ENCODE data around the gene S100A8.

Gene S100A8

DNA sequence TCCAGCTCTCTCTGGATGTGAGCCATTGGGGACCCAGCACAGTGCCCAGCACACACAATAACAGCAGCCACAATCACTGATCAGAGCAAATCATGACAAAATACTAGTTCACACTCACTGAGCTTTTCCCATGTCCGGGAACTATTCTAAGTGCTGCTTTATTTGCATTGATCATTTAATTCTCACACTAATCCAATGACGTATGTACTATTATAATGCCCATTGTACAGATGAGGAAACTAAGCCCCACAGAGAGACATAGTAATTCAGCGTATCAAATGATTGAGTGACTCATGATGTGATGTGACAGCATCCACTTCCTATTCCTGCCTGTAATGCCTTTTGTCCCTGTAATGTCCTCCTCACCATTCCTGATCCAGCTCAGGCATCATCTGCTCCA is 1.9 kb upstream of the S100A8 start:
- DNase-seq (ENCODE audit: low read depth, low spot score): no peak

DNA sequence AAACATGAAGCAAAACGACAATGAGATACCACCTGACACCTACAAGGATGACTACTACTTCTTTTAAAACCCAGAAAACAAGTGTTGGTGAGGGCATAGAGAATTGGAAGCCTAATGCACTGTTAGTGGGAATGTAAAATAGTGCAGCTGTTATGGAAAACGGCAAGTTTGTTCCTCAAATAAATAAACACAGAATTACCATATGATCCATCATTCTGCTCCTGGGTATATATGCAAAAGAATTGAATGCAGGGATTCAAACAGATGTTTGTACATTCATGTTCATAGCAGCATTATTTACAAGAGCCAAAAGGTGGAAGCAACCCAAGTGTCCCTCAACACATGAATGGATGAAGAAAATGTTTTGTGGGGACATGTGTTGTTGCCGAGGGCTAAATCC is 1.4 kb upstream of the S100A8 start:
- DNase-seq (ENCODE audit: low read depth, low spot score): no peak

DNA sequence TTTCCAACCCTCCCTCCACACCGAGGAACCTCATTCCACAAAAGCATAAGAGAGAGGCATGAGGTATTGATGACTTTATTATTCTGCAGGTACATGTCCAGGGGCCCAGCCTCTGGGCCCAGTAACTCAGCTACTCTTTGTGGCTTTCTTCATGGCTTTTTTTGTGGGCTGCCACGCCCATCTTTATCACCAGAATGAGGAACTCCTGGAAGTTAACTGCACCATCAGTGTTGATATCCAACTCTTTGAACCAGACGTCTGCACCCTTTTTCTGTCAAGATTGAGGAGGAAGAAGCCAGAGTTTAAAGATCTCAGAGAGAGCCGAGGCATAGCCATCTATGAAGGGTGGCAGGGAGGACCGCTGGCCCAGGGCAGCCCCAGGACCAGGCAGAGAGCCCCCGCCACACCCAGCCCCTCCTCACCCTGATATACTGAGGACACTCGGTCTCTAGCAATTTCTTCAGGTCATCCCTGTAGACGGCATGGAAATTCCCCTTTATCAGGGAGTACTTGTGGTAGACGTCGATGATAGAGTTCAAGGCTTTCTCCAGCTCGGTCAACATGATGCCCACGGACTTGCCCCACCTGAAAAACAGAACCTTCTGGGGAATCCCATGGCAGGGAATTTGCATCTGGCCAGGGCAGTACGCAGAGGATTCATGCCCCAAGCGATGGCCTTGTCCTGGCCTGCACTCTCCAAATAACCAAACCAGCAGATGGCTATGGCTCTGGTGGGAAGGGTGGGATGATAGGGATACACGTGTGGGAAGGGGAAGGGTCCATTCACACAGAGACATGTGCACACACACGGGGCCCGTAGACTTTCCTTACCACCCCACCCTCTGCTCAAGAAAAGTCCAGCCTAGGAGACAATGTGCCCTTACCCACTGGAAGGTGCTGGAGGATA is 647 bp downstream of the S100A8 start:
- no peak for DNase-seq (ENCODE audit: low read depth, low spot score)

DNA sequence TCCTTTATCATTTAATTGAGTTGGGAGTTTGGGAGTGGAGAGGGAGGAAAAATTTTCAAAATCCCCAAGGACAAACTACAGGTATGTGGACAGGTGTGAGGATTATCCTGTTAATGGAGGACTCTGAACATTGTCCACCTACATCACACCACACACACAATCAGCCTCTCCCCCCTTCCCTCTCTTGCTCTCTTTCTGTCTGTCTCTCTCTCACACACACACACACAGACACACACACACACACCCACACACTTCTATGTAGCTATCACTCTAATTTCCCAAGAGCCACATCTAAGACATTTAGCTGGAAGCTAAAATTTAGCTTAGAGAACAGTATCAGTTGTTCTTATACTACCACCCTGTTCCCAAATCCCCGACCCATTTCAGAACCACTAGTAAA is 1.5 kb downstream of the S100A8 start:
- no peak for DNase-seq (ENCODE audit: low read depth, low spot score)

- DNase-seq (ENCODE audit: low read depth, low spot score): no peak
Measured at GRCh38 chr1:153387785-153388184, 3.1 kb downstream of the S100A8 start.

- DNase-seq (ENCODE audit: low read depth, low spot score): no peak
Measured at GRCh38 chr1:153387001-153387400, 3.9 kb downstream of the S100A8 start.

DNA sequence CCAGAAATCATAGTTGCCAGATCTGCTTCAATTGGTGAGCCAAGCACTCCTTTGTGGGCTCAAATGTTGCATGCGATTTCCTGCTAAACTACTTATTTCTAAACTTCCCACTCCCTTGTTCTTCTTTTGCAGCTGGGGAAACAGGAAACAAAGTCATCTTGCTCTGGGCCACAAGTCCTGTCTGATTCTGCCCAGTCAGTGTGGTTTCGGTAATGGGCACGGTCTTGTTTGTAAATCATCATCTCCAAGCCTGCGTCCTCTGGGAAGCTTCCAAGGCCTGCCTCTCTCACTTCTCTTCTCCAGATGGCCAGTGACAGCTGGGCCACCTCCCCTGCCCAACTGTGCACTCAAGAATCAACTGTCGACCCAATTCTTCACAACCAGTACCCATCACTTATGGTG is 4.4 kb downstream of the S100A8 start:
- no peak for DNase-seq (ENCODE audit: low read depth, low spot score)

DNA sequence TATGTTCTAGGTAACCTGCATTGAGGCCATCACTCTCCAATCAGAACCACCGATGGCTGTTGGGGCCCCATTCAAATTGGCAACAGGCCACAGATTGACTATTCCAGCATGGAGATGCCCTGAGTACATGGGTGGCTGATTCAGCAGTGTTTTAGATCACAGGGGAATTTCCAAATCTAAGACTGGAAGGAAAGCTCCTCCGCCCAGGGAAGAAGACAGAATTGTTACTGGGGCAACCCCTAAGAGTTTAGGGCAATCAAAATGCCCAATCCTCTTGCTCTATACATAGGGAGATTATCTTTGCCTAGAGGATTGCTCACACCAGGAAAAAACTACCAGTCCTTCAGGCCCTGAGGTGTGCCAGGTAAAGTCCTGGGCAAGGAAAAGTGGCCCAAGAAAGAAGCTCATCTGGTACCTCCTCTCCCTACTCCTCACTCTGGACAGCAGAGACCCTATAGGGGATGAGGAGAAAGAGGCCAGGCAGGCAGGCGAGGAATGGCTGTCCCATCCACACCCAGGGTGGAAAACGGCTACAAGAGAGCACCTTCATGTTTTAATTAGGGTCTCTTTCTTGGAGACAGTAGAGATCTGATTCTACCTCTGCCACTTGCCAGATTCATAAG is 5.8 kb downstream of the S100A8 start:
- no peak for DNase-seq (ENCODE audit: low read depth, low spot score)

GRCh38 chr1:153380711-153381110 is 10.2 kb downstream of the S100A8 start:
- DNase-seq (ENCODE audit: low read depth, low spot score): no peak

- DNase-seq (ENCODE audit: low read depth, low spot score): no peak
Measured at GRCh38 chr1:153379591-153379990, 11.3 kb downstream of the S100A8 start.

GRCh38 chr1:153375511-153375910 is 15.4 kb downstream of the S100A8 start, which contains the start of gene S100A12:
TSS of gene S100A12 (minus strand) at chr1:153375621. CDS start at chr1:153374592, 1,029 bp downstream.
- DNase-seq (ENCODE audit: low read depth, low spot score): peak; percentile 83

GRCh38 chr1:153374071-153374470 is 16.8 kb downstream of the S100A8 start:
- DNase-seq (ENCODE audit: low read depth, low spot score): no peak

- DNase-seq (ENCODE audit: low read depth, low spot score): no peak
Measured at GRCh38 chr1:153372571-153372970, 18.3 kb downstream of the S100A8 start.

DNA sequence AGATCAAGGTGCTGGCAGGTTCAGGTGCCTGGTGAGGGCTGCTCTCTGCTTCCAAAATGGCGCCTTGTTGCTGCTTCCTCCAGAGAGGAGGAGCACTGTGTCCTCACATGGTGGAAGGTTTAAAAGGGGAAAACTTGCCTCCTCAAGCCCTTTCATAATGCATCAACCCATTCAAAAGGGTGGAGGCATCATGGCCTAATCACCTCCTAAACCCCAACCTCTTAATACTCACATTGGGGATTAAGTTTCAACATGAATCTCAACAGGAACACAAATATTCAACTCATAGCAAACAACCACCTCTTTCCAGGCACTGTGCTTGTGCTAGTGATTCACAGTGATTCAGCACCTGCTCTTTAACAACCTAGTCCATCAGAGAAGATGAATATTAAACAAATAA is 19.6 kb downstream of the S100A8 start:
- DNase-seq (ENCODE audit: low read depth, low spot score): no peak

DNA sequence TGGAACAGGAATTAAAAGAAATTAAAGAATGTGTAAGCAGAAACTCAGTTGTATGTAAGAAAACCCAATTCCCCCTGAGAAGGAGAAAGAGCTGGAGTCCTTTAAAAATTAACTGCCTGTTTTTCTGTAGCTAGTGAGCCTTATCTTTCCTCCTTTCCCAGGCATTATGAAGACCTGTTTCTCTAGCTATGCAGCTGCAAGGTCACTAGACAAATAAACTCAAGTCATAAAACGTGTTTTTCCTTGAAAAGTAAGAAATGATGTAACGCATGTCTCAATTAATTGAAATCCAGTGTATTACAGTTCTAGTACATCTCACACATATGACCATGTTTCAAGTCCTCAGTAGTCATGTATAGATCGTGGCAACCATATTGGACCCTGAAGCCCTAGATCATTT is 20.7 kb downstream of the S100A8 start:
- DNase-seq (ENCODE audit: low read depth, low spot score): no peak

DNA sequence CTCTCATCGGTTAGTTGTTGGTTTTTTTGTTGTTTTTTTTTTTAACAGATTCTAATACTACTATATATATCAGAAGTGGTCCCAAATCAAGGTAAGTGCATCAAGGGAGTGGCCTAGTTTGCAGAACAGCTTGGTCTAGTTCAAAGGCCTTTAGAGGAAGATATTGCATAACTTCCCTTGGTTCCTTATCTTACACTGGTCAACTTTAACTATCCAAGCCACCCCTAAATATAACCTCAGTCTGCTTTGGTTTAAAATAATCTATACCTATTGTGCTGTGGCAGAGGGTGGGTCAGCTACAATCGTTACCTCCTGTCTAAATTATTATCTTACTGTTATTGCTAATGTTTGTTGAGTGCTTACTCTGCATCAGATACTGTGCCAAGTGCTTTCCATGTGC is 22.4 kb downstream of the S100A8 start:
- DNase-seq (ENCODE audit: low read depth, low spot score): no peak

- DNase-seq (ENCODE audit: low read depth, low spot score): no peak
Measured at GRCh38 chr1:153367090-153367489, 23.8 kb downstream of the S100A8 start.

DNA sequence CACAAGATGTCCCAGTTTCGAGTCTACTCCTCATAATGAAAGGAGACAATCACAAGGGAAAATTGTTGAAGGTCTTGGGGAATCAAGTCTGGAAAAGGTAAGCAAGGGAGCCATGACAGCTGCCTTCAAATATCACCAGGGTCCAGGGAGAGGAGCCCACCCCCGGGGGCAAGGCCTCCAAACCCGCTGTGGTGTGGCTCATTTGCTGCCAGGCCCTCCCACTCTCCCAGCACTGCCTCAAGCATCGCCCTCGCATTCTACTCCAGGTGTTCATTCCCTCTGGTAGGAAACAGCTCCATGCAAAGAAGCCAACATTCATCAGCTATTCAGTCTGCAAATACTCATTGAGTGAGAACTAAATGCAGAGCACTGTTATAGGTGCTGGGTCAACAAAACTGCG is 24.6 kb downstream of the S100A8 start:
- no peak for DNase-seq (ENCODE audit: low read depth, low spot score)

- no peak for DNase-seq (ENCODE audit: low read depth, low spot score)
Measured at GRCh38 chr1:153365696-153366095, 25.2 kb downstream of the S100A8 start.

DNA sequence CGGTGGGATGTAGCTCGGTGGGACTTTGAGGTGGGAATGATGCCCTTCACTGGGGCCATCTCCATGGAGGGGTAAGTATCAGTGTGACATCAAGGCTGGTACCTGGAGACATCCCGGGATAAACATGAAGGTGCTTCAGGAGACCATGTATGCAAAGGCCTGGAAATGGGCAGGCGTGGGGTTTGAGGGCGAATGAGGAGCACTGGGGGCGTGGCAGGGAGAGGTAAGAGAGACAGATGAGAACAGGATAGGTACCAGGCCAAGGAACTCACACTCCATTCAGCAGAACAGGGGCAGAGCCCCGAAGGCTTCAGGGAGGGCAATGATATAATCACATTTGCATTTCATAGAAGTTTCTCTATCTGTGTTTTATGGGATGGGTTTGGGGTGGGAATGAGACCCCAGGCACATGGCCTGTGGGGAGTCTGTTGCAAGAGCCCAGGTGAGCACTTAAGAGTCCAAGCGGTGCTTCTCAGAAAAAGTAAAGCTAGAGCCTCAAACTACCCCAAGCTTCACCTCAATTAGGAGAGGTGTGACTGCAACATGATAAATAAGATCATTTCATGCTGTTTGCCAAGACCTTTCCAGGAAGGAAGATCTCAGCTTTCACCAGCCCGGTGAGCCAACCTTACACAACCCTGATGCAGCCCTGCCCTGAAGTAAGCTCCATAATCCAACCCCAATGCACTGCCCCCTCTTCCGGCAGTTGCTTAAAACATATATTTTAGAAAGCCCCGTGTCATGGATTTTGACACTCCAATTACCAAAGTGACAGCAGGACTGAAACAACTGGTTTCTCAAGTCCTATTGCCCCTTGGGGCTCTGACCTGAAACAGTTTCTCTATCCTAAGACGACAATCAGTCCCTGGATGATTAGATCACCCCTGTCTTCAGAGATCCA is 25.9 kb downstream of the S100A8 start:
- DNase-seq (ENCODE audit: low read depth, low spot score): no peak

DNA sequence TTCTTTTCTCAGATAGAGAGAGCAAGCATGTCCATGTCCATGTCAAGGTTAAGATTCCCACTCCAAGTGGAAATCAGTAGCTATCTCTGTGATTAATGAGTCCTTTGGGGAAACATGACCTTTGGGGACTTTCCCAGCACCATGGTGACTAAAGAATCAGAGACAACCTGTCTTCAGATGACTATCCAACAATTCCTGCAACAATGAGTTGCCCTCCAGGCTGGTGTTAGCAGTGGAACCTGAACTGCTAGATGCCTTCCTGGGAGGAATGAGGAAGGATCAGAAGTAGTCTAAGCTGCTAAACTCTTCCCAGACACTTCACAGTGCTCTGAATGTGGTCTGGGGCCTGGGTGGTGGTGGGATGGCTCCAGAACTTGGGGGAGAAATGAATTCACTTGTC is 26.7 kb downstream of the S100A8 start:
- no peak for DNase-seq (ENCODE audit: low read depth, low spot score)

DNA sequence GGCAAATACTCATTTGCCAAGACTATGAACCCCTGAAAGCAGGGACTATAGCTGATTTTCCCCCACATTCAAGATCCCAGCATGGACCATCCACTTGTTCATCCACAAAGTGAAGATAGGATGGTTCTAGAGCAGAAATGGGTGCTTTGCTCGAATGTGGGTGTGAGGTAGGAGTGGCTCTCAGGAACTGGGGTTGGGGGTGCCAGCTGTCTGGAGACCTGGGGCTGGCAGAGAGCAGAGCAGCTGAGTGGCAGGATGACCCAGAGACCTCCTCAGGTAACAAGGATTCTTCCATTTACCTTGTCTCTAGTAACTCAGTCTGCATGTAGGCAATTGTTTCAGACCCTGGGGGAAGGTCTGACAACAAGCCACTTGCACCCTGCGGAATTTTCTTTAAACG is 27.2 kb downstream of the S100A8 start:
- no peak for DNase-seq (ENCODE audit: low read depth, low spot score)

Measured in astrocyte of the hippocampus (primary cell).